ENCODE results near the gene TBC1D8. TPM values are rescaled to one million over a fixed set of nuclear protein-coding genes. Genes with fewer than 3 reads are reported as not detected.

TBC1D8 gene
- total and polyA plus RNA-seq, 2 of the 13 experiments (the other 11 are each of a cell fraction or from before 2014, with no cell fraction given) = 45.1 to 95.4 TPM

DNA sequence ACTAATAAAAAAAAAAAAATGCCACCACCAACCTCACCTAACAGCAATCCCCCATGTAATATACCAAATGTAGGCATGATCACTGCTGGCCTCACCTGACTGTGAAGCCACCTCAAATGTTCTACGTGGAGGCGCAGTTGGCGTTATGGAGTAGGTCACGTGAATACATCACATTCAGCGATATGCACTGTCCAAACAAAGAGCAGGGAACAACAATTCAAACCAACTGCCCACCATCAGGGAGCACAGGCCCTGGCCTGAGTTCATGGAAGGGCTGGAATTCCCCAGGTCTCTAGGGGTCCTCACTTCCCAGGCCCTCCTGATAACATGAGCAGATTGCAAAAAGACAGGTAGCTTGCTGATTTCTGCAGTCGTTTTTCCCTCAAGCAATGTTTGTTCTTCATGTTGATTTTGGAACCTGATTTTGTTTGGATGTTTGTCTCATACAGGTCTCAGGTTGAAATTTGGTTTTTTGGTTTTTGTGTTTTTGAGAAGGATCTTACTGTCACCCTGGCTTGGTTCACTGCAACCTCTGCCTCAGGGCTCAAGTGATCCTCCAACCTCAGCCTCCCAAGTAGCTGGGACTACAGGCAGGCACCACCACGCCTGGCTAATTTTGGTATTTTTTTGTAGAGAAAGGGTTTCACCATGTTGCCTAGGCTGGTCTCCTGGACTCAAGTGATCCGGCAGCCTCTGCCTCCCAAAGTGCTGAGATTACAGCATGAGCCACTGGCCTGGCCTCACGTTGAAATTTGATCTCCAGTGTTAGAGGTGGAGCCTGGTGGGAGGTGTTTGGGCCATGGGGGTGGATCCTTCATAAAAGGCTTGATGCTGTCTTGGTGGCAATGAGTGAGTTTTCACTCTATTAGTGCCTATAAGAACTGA lies 15.5 kb downstream of the TBC1D8 start (continued):
- TF ChIP-seq, protein P1, sequence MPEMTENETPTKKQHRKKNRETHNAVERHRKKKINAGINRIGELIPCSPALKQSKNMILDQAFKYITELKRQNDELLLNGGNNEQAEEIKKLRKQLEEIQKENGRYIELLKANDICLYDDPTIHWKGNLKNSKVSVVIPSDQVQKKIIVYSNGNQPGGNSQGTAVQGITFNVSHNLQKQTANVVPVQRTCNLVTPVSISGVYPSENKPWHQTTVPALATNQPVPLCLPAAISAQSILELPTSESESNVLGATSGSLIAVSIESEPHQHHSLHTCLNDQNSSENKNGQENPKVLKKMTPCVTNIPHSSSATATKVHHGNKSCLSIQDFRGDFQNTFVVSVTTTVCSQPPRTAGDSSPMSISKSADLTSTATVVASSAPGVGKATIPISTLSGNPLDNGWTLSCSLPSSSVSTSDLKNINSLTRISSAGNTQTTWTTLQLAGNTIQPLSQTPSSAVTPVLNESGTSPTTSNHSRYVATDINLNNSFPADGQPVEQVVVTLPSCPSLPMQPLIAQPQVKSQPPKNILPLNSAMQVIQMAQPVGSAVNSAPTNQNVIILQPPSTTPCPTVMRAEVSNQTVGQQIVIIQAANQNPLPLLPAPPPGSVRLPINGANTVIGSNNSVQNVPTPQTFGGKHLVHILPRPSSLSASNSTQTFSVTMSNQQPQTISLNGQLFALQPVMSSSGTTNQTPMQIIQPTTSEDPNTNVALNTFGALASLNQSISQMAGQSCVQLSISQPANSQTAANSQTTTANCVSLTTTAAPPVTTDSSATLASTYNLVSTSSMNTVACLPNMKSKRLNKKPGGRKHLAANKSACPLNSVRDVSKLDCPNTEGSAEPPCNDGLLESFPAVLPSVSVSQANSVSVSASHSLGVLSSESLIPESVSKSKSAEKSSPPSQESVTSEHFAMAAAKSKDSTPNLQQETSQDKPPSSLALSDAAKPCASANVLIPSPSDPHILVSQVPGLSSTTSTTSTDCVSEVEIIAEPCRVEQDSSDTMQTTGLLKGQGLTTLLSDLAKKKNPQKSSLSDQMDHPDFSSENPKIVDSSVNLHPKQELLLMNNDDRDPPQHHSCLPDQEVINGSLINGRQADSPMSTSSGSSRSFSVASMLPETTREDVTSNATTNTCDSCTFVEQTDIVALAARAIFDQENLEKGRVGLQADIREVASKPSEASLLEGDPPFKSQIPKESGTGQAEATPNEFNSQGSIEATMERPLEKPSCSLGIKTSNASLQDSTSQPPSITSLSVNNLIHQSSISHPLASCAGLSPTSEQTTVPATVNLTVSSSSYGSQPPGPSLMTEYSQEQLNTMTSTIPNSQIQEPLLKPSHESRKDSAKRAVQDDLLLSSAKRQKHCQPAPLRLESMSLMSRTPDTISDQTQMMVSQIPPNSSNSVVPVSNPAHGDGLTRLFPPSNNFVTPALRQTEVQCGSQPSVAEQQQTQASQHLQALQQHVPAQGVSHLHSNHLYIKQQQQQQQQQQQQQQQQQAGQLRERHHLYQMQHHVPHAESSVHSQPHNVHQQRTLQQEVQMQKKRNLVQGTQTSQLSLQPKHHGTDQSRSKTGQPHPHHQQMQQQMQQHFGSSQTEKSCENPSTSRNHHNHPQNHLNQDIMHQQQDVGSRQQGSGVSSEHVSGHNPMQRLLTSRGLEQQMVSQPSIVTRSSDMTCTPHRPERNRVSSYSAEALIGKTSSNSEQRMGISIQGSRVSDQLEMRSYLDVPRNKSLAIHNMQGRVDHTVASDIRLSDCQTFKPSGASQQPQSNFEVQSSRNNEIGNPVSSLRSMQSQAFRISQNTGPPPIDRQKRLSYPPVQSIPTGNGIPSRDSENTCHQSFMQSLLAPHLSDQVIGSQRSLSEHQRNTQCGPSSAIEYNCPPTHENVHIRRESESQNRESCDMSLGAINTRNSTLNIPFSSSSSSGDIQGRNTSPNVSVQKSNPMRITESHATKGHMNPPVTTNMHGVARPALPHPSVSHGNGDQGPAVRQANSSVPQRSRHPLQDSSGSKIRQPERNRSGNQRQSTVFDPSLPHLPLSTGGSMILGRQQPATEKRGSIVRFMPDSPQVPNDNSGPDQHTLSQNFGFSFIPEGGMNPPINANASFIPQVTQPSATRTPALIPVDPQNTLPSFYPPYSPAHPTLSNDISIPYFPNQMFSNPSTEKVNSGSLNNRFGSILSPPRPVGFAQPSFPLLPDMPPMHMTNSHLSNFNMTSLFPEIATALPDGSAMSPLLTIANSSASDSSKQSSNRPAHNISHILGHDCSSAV (CRISPR knock-in tag; IDR thresholded peaks at IDR 0.05; ENCODE audit: borderline replicate concordance) = no peak
- 0 out of 4 replicates have a peak, but pooled peaks of 1 of the 2 experiments have one; percentile 11 for TF ChIP-seq POLR2A (IDR thresholded peaks at IDR 0.05; ENCODE audit: insufficient read depth in 1 of 2, low read depth in 2 of 2, low read length in 2 of 2)
- TF ChIP-seq ZFP37 (CRISPR knock-in tag; IDR thresholded peaks at IDR 0.05; ENCODE audit: borderline replicate concordance) = no peak
- TF ChIP-seq ZNF263 (CRISPR knock-in tag; IDR thresholded peaks at IDR 0.05) = no peak
- TF ChIP-seq SIN3A (IDR thresholded peaks at IDR 0.05; ENCODE audit: borderline replicate concordance, low read depth, low read length) = no peak
- TF ChIP-seq, protein P2, sequence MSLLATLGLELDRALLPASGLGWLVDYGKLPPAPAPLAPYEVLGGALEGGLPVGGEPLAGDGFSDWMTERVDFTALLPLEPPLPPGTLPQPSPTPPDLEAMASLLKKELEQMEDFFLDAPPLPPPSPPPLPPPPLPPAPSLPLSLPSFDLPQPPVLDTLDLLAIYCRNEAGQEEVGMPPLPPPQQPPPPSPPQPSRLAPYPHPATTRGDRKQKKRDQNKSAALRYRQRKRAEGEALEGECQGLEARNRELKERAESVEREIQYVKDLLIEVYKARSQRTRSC (CRISPR knock-in tag; IDR thresholded peaks at IDR 0.05; ENCODE audit: low read depth) = no peak
- no peak for TF ChIP-seq EED (CRISPR knock-in tag; IDR thresholded peaks at IDR 0.05)
- TF ChIP-seq AKAP8 (CRISPR knock-in tag; IDR thresholded peaks at IDR 0.05) = no peak
- TF ChIP-seq CHD2 (IDR thresholded peaks at IDR 0.05; ENCODE audit: low read depth, low read length) = no peak
- 0 out of 2 replicates have a peak, but pooled peaks have one; percentile 19 for TF ChIP-seq FOSL2 (CRISPR knock-in tag; IDR thresholded peaks at IDR 0.05)
- TF ChIP-seq TSC22D2 (CRISPR knock-in tag; IDR thresholded peaks at IDR 0.05; ENCODE audit: borderline replicate concordance) = no peak
- TF ChIP-seq JARID2 (CRISPR knock-in tag; IDR thresholded peaks at IDR 0.05; ENCODE audit: insufficient replicate concordance) = no peak
- no peak for TF ChIP-seq TRIM24 (CRISPR knock-in tag; IDR thresholded peaks at IDR 0.05)
- TF ChIP-seq, protein P3, sequence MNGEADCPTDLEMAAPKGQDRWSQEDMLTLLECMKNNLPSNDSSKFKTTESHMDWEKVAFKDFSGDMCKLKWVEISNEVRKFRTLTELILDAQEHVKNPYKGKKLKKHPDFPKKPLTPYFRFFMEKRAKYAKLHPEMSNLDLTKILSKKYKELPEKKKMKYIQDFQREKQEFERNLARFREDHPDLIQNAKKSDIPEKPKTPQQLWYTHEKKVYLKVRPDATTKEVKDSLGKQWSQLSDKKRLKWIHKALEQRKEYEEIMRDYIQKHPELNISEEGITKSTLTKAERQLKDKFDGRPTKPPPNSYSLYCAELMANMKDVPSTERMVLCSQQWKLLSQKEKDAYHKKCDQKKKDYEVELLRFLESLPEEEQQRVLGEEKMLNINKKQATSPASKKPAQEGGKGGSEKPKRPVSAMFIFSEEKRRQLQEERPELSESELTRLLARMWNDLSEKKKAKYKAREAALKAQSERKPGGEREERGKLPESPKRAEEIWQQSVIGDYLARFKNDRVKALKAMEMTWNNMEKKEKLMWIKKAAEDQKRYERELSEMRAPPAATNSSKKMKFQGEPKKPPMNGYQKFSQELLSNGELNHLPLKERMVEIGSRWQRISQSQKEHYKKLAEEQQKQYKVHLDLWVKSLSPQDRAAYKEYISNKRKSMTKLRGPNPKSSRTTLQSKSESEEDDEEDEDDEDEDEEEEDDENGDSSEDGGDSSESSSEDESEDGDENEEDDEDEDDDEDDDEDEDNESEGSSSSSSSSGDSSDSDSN (CRISPR knock-in tag; IDR thresholded peaks at IDR 0.05) = no peak
- TF ChIP-seq, protein P4, sequence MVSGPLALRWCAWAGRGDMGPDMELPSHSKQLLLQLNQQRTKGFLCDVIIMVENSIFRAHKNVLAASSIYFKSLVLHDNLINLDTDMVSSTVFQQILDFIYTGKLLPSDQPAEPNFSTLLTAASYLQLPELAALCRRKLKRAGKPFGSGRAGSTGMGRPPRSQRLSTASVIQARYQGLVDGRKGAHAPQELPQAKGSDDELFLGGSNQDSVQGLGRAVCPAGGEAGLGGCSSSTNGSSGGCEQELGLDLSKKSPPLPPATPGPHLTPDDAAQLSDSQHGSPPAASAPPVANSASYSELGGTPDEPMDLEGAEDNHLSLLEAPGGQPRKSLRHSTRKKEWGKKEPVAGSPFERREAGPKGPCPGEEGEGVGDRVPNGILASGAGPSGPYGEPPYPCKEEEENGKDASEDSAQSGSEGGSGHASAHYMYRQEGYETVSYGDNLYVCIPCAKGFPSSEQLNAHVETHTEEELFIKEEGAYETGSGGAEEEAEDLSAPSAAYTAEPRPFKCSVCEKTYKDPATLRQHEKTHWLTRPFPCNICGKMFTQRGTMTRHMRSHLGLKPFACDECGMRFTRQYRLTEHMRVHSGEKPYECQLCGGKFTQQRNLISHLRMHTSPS (CRISPR knock-in tag; IDR thresholded peaks at IDR 0.05; ENCODE audit: low read depth) = no peak
- no peak for TF ChIP-seq ZNF564 (CRISPR knock-in tag; IDR thresholded peaks at IDR 0.05)

Measured in HepG2 (cell line).